ENCODE results near the gene P2RY4. TPM values are rescaled to one million over a fixed set of nuclear protein-coding genes. Genes with fewer than 3 reads are reported as not detected.

The P2RY4 gene
- total RNA-seq, 1 experiment from 2014 or later: 0.50 TPM

DNA sequence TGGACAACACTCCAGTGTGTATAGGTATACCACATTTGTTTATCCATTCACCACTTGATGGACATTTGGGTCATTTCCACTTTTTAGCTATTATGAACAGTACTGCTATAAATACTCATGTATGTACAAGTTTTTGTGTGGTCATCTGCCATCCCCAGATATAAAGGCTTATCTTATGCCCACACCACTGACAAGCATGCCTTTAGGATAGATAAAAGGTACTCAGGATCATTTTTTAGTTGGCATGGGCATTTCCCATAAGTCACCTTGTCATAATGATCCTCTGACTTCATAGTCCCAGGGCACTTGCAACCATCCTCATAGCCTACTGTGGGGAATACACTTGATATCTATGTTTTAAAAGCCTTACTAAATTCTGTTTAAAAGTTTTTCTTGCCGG, 19.3 kb downstream of the P2RY4 start:
- POLR2A ChIA-PET (ENCODE audit: unreplicated experiment): no interaction called here
- BruUV-seq (replicated peaks): no TSS peak
- CTCF ChIA-PET: no interaction called here

DNA sequence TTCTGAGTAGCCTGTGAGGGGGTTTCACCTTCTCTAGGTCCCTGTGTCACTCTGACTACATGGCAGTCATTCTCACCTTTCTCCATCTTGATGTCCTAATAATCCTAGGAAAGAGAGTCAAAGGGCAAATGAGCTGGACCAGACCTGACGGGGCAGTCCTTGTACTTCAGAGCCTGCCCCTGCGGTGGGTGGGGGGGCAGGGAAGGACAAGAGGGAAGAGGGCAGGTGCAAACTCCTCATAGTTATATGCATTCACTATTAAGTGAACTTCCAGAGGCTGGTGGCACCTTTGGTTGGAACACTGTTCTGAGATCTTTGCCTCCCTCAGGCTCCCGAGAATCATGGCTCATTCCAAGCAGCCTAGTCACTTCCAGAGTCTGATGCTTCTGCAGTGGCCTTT, 25.6 kb downstream of the P2RY4 start, which contains the start of gene AWAT1:
Gene AWAT1 (plus strand): TSS at position 301 of the 400 bp plus-strand sequence. CDS start 41 bp downstream, at position 342.
- Histone ChIP-seq H2AFZ (no peak within 1 kb of the TSS), H3F3A (ENCODE audit: insufficient read depth, low read depth) (no peaks in the 10 kb centered on the region), H3K9me2 (ENCODE audit: insufficient read depth) (no peaks in the 10 kb centered on the region), H4K20me1 (ENCODE audit: insufficient read depth) (no peaks in the 10 kb centered on the region), H3K36me3 (ENCODE audit: low read depth) (no peaks in the 10 kb centered on the region), H3K27me3 (ENCODE audit: insufficient read depth, low read depth) (no peaks in the 10 kb centered on the region), H3K79me2 (ENCODE audit: low read depth) (no peaks in the 10 kb centered on the region), H3K4me3 (no peak within 1 kb of the TSS), H3K4me2 (no peak within 1 kb of the TSS), H3K27ac (no peak within 1 kb of the TSS), H3K4me1 (replicated peaks; ENCODE audit: insufficient read depth) (no peaks in the 10 kb centered on the region; the same call in 1 of the 2 replicates), H3K9me3 (ENCODE audit: insufficient read depth, low read depth) (no peaks in the 10 kb centered on the region)
- BruUV-seq (replicated peaks): no TSS peak
- intact Hi-C loops (cut with micrococcal nuclease; ENCODE audit: unreplicated experiment): no loop called here
- CTCF ChIA-PET: no interaction called here
- no peak for TF ChIP-seq EZH2 (IDR thresholded peaks at IDR 0.05; ENCODE audit: low read depth)
- TF ChIP-seq, protein P1, sequence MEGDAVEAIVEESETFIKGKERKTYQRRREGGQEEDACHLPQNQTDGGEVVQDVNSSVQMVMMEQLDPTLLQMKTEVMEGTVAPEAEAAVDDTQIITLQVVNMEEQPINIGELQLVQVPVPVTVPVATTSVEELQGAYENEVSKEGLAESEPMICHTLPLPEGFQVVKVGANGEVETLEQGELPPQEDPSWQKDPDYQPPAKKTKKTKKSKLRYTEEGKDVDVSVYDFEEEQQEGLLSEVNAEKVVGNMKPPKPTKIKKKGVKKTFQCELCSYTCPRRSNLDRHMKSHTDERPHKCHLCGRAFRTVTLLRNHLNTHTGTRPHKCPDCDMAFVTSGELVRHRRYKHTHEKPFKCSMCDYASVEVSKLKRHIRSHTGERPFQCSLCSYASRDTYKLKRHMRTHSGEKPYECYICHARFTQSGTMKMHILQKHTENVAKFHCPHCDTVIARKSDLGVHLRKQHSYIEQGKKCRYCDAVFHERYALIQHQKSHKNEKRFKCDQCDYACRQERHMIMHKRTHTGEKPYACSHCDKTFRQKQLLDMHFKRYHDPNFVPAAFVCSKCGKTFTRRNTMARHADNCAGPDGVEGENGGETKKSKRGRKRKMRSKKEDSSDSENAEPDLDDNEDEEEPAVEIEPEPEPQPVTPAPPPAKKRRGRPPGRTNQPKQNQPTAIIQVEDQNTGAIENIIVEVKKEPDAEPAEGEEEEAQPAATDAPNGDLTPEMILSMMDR (conservative IDR thresholded peaks at IDR 0.05): no peak
- POLR2A ChIA-PET (ENCODE audit: unreplicated experiment): no interaction called here
- DNase-seq: peak in 1 of 2 experiments; percentile 44

More for the DNA sequence above, 19.3 kb downstream of the P2RY4 start:
- no peak overlapping the region for H3K4me2 ChIP-seq
- H3F3A ChIP-seq (ENCODE audit: insufficient read depth, low read depth): no peaks in the 10 kb centered on the region
- H3K27ac ChIP-seq: no peak overlapping the region
- no peaks in the 10 kb centered on the region for H3K36me3 ChIP-seq (ENCODE audit: low read depth)
- H4K20me1 ChIP-seq (ENCODE audit: insufficient read depth): no peaks in the 10 kb centered on the region
- H3K9me3 ChIP-seq (ENCODE audit: insufficient read depth, low read depth): no peaks in the 10 kb centered on the region
- TF ChIP-seq, protein P1 (conservative IDR thresholded peaks at IDR 0.05): no peak
- no peak for TF ChIP-seq EZH2 (IDR thresholded peaks at IDR 0.05; ENCODE audit: low read depth)
- H3K9me2 ChIP-seq (ENCODE audit: insufficient read depth): no peaks in the 10 kb centered on the region
- intact Hi-C loops (cut with micrococcal nuclease; ENCODE audit: unreplicated experiment): no loop called here
- H3K4me1 ChIP-seq (replicated peaks; ENCODE audit: insufficient read depth): no peaks in the 10 kb centered on the region
- H3K27me3 ChIP-seq (ENCODE audit: insufficient read depth, low read depth): no peaks in the 10 kb centered on the region
- H3K79me2 ChIP-seq (ENCODE audit: low read depth): no peaks in the 10 kb centered on the region
- H2AFZ ChIP-seq: no peak overlapping the region
- DNase-seq: no peak
- H3K4me3 ChIP-seq: no peak overlapping the region

DNA sequence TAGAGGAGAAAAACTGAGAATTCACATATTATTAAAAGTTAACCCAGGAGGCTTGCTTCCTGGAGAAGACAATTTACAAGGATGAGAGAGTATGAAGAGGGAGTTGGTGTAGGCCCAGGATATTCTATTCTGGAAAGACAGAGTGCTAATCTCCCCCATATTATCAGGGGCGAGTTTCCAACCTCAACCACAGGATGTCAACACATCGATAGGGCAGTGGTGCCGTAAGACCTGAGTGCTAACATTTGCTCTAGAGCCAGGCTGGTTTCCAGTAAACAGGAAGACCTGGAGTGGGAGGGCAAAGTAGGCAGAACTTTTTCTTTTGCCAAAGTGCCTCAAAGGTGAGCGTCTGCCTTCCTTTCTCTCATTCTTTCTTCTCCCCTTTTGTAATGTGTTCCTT, 28.3 kb downstream of the P2RY4 start:
- Histone ChIP-seq H3K79me2 (ENCODE audit: low read depth) (no peaks in the 10 kb centered on the region), H2AFZ (no peak overlapping the region), H3K4me3 (no peak overlapping the region), H3K4me2 (no peak overlapping the region), H3F3A (ENCODE audit: insufficient read depth, low read depth) (no peaks in the 10 kb centered on the region), H3K27ac (no peak overlapping the region), H3K9me3 (ENCODE audit: insufficient read depth, low read depth) (no peaks in the 10 kb centered on the region), H3K36me3 (ENCODE audit: low read depth) (no peaks in the 10 kb centered on the region), H3K27me3 (ENCODE audit: insufficient read depth, low read depth) (no peaks in the 10 kb centered on the region), H4K20me1 (ENCODE audit: insufficient read depth) (no peaks in the 10 kb centered on the region), H3K9me2 (ENCODE audit: insufficient read depth) (no peaks in the 10 kb centered on the region), H3K4me1 (replicated peaks; ENCODE audit: insufficient read depth) (no peaks in the 10 kb centered on the region; the same call in 1 of the 2 replicates)
- intact Hi-C loops (cut with micrococcal nuclease; ENCODE audit: unreplicated experiment): no loop called here
- TF ChIP-seq, protein P1 (conservative IDR thresholded peaks at IDR 0.05): no peak
- no peak for TF ChIP-seq EZH2 (IDR thresholded peaks at IDR 0.05; ENCODE audit: low read depth)
- BruUV-seq (replicated peaks): no TSS peak
- CTCF ChIA-PET: no interaction called here
- POLR2A ChIA-PET (ENCODE audit: unreplicated experiment): no interaction called here
- DNase-seq: no peak

Data from PC-9 (cell line).